Right kidney (tissue), 1 donor: ENCODE results near the gene TMEM98.
A peak's percentile ranks its signal among the peaks of the same experiment; 100 is the strongest.
"Not testable (repeated sequence)": the region's sequence is repeated elsewhere in the genome, so short reads cannot be mapped to it uniquely, and the experiment has no call there.

Experiments
- DNase-seq: peaks from one replicate; pipeline ENCODE4 v3.0.0-alpha.2; 2016

The TMEM98 gene

DNA sequence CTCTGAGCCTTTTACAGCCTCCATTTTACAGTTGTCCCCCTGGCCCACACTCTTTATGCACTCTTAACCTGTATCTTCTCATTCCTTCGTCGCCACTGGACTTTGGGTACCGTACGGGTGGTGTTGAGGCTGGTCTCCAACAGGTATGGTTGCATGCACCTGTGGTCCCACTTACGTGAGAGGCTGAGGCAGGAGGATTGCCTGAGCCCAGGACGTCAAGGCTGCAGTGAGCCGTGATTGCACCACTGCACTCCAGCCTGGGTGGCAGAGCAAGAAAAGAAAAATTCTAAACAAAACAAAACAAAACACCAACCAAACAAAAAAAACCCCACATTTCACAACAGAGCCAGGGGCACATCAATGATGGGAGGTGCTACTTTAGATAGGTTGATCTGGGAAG lies 14.4 kb upstream of the TMEM98 start:
- DNase-seq, result no peak

DNA sequence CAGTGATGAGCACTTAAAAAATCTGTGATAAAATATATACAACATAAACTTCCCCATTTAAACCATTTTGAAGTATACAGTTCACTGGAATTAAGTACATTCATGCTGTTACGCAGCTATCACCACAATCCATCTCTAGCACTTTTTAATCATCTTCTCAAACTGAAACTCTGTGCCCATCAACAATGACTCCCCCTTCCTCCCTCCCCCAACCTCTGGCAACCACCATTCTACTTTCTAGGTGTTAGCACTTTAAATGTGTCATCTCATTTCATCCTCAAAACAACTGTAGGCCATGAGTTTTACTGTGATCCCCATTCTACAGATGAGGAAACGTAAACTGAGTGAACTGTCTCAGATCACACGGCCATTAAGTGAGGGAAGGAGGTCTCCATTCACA lies 13.8 kb upstream of the TMEM98 start:
- no peak for DNase-seq

DNA sequence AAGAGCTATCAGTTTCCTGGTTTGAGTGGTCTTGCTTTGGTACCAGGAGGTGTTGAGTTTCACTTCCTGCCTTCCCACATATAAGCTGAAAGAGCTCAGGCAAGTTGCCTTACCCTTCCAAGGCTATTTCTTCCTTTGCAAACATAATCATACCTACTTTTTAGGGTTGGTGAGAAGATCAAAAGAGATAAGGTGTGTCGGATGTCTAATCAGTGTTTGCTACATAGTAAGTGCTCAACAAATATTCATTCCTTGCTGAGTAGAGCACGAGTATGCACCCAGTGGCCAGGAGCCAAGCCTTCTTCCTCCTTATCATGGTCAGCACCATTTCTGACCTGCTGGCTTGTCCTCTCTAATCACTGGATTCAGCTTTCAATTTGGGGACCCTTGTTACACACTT lies 12.7 kb upstream of the TMEM98 start:
- no peak for DNase-seq

DNA sequence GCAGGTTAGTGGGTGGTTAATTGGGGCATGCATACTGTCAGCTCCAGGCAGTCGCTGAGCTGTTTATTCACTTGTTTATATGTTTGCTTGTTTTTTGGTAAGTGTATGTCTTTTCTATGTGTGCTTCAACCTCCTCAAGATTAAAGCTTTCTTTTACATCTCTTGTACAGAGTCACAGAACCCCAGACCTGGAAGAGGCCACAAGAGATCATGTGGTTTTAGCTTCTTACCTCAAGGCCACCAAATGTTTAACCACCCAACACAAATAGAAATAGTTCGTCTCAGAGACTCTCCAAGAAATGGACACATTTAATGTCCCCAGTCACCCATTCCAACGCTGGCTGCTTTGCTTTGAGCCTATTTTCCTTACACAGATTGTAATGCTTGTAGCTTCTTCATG lies 11.8 kb upstream of the TMEM98 start:
- DNase-seq, result no peak

DNA sequence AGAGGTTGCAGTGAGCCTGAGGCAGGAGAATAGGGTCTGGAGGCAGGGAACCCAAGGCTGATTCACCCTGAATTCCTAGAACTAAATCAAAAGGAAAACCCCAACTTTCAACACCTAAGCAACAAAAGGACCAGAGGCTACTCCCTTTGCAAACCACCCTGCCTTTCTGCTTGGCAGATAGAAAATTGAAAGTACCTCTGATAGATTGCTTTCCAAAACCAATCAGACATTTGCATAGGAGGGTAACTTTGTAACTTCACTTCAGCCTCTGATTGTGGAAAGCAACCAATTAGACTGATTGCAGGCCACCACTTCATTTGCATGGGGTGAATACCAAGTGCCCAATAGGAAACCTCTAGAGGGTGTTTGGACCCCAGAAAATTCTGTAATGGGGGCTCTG lies 10.9 kb upstream of the TMEM98 start:
- no peak for DNase-seq

DNA sequence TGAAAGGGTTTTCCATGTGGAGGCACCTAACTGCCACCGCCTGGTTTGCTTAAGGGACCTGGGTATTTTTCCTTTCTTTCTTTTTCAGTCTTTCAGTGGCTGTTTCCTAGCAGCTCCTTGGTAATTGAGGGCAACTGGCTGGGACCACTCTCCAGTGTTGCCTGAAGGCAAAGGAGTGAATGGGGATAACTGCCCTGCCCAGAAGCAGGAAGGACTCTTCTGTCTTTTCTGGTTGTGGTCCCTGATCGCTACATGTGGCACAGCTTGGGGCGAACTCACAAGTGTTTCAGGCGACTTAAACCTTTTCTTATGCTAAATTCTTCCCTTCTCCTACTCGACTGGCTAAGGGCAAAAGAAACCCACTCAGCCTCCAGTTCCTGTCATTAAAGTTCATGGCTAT lies 10.1 kb upstream of the TMEM98 start:
- DNase-seq, result no peak

DNA sequence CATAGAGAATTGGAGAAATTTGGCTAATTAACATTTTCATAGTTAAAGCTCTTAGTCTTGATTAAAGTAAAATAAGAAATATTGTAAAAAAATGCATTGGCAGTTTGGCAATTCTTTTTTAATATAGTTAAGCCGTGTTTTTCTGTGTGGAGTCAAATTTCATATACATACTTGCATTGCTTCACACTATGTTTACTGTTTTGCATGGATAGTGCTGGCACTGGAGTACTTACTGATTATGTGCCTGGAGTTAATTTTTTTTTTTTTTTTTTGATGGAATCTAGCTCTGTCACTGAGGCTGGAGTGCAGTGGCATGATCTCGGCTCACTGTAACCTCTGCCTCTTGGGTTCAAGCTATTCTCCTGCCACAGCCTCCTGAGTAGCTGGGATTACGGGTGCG lies 8.1 kb upstream of the TMEM98 start:
- DNase-seq, result not testable (repeated sequence)

DNA sequence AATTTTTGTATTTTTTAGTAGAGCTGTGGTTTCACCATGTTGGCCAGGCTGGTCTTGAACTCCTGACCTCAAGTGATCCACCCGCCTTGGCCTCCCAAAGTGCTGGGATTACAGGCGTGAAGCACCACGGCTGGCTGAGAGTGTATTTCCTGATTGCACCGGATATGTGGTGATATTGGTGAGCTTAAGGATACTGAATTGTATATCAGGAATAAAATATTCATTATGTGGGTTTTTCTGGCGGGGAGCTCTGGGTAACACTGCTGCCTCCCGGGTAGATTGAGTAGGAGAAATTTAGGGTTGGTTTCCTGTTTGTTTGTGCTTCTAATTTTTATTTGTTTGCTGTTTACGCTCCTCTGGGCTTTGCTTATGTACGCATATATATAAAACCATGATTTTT lies 7.7 kb upstream of the TMEM98 start:
- DNase-seq, result no peak

DNA sequence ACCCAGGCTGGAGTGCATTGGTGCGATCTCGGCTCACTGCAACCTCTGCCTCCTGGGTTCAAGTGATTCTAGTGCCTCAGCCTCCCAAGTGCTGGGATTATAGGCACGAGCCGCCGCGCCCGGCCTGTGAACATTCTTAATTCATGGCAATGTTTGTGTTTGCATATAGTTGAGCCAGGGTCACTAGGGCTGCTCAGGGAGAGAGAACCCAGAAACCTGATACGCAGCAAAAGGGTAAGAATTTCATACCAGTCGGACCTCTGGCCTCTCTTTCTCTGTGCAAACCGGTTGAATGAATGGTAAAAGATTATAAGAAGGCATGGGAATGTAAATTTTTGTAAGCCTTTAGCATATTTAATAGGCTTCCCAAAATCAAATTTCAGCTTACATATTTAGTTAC lies 6.9 kb upstream of the TMEM98 start:
- no peak for DNase-seq

DNA sequence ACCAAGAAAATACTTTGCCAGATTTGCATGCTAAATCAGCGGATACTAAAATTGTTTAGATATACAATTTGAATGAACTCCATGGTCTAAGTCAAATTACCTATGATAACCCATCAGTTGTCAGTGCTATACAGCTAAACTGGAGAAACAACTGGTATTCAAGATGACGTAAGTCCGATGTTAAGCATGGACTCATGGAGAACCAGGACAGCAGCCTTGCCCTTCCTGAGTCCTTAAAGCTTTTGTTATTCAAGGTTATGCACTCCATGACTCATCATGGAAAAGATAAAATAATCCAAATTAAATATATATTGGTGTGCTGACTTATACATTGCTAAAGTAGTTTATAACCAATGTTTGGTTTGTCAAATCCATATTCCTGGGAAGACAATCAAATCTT lies 4.0 kb upstream of the TMEM98 start:
- not testable (repeated sequence) for DNase-seq

DNA sequence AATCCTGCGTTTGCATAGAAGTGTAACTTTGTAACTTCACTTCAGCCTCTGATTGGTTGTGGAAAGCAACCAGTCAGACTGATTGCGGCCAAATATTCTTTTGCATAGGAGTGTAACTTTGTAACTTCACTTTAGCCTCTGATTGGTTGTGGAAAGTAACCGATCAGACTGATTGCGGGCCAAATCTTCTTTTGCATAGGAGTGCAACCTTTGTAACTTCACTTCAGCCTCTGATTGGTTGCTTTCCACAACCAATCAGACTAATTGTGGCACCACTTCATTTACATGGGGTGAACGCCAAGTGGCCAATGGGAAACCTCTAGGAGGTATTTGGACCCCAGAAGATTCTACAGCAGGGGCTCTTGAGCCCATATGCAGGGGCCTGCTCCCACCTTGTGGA lies 1.8 kb upstream of the TMEM98 start:
- no peak for DNase-seq

DNA sequence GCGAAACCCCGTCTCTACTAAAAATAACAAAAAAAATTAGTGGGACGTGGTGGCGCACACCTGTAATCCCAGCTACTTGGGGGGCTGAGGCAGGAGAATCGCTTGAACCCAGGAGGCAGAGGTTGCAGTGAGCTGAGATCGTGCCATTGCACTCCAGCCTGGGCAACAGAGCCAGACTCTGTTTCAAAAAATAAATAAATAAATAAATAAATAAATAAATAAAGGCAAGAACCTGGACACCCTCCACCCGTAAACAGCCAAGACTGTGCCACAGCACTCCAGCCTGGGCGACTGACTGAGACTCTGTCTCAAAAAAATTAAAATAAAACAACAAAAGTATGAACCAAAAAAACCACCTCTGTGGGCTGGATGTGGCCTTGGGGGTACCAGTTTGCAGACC lies 1.2 kb upstream of the TMEM98 start:
- not testable (repeated sequence) for DNase-seq

DNA sequence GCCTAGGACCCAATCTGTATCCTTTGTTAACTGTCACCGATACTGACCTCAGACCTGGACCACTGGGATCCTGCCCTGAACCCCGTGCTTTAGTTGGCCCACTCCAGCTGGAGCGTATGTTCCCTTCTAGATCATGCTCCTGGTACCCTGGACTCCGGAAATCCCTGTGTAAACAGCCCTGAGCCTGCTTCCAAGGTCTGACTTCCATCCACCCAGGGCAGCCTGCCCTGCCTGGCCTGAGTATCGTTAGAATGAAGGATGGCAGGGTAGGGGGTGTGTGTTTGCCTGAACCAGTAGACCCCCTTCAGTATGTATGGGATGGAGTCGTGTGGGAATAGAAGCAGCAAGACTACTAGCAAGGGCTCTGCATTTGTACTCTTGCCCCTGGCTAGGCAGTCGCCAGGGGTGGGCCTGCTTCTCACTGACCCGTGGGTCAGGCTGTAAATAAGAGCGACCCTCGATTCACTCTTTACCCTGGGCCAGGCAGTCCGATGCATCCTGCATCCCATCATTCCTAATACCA lies 691 bp upstream of the TMEM98 start:
- DNase-seq, result no peak

DNA sequence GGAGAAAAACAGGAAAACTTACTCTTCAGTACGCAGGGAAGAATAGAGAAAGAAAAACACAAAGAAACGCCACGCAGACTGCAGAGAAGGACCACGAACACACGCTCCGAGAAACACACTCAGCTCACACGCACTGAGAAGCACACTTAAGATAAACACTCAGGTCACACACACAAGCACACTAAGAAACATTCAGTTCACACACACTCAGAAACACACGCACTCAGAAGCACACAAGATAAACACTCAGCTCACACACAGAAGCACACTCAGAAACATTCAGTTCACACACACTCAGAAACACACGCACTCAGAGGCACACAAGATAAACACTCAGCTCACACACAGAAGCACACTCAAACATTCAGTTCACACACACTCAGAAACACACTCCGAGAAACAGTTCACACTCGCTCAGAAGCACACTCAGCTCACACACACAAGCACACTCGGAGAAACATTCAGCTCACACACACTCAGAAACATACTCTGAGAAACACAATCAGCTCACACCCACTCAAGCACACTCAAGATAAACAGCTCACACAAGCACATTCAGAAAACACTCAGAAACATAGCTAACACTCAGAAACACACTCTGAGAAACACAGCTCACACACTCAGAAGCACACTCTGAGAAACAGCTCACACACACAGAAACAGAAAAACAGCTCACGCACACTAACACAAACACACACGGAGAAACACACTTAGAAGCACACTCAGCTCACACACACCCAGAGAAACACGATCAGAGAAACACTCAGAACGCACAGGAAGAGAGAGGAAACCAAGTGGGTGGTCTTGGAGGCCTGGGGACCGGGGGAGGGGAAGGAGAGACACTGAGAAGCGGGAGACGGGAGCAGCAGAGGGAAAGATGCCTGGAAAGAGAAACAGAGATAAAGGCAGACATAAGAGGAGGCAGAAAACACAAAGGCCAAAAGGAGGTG lies 908 bp downstream of the TMEM98 start:
- peak; percentile 71 for DNase-seq

DNA sequence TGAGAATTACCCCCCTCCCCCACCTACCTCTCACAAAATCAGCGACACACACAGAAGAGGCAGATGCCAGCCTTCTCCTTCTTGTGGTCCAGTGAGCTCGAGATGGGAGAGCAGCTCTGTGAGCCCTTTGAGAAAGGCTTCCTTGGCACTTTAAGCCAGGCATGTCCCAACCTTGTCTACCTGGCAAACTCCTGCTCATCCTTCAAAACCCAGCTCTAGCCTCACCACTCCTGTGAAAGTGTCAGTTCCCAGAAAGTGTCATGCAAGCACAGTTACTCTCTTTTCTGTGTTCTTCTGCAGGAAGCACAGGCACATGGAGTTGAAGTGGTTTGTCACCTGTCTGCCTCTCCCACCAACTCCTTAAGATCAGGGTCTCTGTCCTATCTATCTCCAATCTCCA lies 1.6 kb downstream of the TMEM98 start:
- DNase-seq, result no peak

DNA sequence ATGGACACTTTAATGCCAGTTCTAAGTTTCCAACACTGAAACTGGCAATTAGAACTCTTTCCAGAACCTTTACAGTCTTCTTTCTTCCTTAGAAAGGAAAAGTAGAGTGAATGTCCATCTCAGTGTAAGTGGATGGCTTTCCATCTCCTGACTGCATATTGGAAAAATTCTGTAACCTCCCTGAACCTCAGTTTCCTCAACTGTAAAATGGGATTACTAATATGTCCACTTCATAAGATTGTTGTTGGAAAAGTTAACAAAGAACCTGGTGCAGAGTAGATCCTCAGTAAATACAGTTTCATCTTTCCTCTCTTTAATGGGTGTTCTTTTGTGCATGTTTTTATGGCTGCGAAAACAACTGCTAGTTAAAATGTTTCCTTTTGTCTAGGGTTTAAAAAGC lies 2.6 kb downstream of the TMEM98 start:
- DNase-seq, result no peak

DNA sequence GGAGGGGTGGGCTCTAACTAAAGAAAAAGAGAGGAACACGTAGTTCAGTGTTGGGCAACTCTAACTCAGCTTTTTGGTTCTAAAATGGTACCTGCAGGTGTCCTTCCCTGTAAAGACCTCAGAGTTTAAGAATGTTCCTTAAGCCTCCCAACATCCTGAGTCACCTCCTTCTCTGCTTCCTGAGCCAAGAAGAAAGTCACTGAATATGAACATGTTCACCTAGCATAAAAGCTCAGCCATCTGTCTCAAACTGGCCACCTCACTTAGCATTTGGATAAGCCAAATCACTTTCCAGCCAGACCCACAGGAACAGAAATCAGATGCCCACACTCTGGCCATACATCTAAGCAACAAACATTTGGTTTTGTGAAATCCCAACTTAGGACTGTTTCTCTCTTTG lies 3.7 kb downstream of the TMEM98 start:
- DNase-seq, result no peak

DNA sequence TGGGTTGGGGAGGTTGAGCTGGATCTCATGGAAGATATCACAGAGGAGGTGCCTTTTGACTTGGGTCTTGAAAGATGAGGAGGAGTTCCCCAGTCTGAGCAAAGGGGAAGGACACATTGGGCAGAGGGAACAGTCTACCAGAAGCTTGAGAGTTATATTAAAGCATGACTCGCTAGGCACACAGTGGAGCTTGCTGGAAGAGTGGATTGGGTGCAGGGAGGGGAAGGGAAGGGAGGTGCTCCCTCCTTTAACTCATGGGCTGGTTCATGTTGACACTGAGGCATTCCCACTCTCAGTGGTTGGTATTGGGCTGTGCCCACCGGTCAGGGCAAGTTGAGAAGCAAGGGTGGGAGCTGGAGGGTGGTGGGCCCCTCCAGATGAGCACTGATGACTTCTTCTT lies 5.9 kb downstream of the TMEM98 start:
- no peak for DNase-seq

DNA sequence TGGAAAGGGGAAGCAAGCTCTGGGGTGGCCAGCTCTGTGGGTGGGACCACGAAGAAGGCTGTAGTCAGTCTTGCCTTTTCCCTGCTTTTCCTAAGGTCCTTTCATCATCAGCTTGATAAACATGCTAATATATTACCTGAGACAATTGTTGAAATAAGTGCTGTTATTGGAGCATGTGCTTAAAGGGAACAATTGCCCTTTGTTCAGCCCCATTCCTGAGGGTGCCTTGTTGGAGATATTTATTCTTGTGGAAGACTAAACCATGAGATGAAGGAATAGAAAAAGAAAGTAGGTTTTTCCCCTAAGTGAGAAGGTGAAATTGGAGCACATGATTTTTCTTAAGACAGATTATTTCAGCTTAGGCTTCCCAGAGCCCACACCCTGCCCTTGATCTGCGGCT lies 7.8 kb downstream of the TMEM98 start:
- no peak for DNase-seq

DNA sequence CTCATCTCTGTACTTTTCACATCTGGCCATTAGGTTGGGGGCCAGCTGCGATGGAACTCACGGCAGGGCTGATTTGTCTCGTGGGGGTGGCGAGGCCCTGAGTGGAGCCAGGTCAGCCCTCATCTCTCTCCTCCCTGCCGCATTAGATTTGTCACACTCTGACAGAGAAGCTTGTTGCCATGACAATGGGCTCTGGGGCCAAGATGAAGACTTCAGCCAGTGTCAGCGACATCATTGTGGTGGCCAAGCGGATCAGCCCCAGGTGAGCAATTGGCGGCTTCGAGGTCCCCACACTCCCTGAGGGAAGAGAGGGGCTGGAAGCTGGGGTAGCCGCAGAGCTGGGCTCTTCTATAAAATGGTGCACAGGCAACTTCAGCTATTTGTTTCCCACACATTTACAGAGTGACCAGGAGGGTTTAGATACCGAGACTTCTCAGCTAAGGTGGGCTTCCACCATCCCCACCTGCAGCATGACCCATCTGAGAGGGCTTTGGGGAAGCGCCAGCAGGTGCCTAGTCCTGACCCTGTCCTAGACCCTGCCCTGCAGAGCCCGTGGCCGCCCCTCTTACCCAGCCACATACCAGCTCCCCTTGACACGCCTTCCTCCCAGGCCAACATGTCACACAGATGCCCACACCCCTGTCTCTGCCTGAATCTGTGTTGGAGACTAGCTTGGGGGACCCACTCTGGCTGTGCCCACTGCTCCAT lies 8.4 kb downstream of the TMEM98 start:
- no peak for DNase-seq

DNA sequence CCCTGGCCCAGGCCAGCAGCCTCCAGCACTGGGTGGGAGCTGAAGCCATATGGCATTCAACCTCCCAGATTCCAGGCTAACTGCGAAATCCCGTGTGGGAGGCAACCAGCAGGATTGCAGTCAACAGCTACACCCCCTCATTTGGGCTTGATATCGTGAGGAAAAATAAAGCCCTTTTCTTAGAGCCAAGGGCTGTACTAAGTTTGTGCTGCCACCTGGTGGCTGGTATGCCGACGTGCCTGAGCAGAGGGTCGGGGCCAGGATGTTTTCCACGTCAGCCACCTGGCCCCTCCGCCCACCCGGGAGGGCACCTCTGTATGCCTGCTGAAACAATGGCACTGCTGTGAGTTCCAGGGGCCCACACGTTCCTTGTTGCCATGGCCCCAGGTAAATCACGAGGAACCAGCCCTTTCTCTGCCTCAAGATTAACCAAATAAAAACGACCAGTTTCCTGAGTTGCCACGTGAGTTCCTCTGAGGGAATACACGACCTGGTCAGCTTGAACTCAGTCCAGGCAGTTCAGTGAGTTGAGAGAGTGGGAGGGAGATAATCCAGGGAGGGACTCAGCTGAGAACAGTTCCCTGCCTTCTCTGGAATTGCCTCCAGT lies 9.0 kb downstream of the TMEM98 start:
- peak; percentile 68 for DNase-seq

DNA sequence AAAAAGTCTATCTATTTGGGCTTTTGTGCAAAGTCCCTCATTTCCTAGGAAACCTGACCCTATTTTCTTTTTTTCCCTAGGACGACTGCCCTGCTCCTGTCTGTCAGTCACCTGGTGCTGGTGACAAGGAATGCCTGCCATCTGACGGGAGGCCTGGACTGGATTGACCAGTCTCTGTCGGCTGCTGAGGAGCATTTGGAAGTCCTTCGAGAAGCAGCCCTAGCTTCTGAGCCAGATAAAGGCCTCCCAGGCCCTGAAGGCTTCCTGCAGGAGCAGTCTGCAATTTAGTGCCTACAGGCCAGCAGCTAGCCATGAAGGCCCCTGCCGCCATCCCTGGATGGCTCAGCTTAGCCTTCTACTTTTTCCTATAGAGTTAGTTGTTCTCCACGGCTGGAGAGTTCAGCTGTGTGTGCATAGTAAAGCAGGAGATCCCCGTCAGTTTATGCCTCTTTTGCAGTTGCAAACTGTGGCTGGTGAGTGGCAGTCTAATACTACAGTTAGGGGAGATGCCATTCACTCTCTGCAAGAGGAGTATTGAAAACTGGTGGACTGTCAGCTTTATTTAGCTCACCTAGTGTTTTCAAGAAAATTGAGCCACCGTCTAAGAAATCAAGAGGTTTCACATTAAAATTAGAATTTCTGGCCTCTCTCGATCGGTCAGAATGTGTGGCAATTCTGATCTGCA lies 12.9 kb downstream of the TMEM98 start:
- no peak for DNase-seq
